G401 (cell line): ENCODE results near the gene CACNA2D4. TPM values are rescaled to one million over a fixed set of nuclear protein-coding genes. Genes with fewer than 3 reads are reported as not detected.

Experiments
- DNase-seq: peaks from one replicate; pipeline ENCODE4 v3.0.0-alpha.2; 2015; ENCODE audit warnings: low spot score
- in situ Hi-C: cut with HindIII; loops from 2 replicates; pipeline ENCODE4 v1.10.0; 2016; ENCODE audit warnings: low sequenced_read_pairs, mixed read lengths
- total RNA-seq: library from RNA; depleted of rRNA; stranded (reverse); fragments of >200 nt; shearing (Covaris generic); gene quantifications from 2 replicates; pipeline ENCODE4 v1.2.3, GENCODE V29; 2014

The CACNA2D4 gene
- total RNA-seq, 1 experiment from 2014 or later = not detected

GRCh38 chr12:1811948-1812291 lies 106.5 kb downstream of the CACNA2D4 start:
- in situ Hi-C loops = no loop called here
- DNase-seq = no peak

DNA sequence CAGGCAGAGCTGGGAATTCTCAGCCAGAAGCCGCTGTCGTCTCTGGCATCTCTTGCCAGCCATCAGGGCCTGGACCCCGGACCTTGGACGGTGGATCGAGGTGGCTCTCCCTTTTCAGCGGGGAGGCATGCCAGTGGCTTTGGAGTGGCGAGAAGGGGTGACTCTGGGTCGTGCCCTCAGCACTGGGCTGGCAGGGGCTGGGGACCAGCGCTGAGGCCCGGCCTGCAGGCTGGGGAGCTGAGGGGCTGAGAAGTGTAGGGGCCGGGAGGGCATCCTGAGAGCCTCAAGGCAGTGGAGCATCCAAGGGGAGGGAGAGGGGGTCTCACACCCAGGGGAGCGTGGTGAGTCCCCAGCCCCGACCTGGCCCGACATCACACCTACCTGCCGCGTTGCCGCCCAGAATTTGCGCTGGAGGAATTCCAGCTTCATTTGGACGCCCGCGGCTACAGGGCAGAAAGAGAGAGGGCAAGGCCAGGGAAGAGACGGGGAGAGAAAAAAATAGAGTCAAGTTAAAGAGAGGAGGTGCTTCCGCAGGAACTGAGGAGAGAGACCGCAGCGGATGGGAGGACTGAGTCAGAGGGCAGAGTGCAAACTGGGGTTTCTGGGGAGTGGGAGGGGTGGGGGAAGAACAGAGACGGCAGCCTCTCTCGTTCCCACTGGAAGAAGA lies 107.0 kb downstream of the CACNA2D4 start:
- DNase-seq = no peak
- in situ Hi-C loops = no loop called here

- no peak for DNase-seq
- in situ Hi-C loops = no loop called here
Observed at GRCh38 chr12:1810931-1811280, 107.5 kb downstream of the CACNA2D4 start.

- in situ Hi-C loops = no loop called here
- DNase-seq = no peak
Observed at GRCh38 chr12:1810201-1810930, 108.1 kb downstream of the CACNA2D4 start.

DNA sequence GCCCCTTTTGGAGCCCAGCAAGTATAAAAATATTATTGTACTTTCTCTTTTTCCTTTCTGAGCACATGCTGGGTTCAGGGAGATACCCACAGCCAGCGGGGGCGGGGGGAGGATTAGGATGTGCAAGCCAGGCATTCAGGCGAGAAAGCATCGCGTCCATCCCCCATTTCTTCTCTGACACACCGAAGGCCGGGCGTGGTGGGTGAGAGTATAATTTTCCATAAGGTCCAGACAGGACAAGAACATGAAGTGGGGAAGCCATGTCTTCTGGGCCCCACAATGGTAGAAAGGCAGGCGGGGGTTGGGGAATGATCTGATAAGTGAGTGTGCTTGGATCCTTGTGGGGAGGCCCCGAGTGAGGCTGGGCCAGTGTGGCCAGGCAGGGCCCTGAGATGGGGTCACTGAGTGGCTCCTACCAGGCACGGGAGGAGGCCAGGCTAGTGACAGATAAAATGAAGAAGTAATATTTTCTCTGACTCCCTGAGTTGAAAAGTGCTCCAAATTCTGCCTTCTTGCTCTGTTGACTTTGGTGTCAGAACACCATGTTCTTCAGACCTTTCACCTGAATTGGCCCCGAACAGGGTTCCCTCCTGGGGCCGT lies 108.8 kb downstream of the CACNA2D4 start:
- no peak for DNase-seq
- in situ Hi-C loops = no loop called here

DNA sequence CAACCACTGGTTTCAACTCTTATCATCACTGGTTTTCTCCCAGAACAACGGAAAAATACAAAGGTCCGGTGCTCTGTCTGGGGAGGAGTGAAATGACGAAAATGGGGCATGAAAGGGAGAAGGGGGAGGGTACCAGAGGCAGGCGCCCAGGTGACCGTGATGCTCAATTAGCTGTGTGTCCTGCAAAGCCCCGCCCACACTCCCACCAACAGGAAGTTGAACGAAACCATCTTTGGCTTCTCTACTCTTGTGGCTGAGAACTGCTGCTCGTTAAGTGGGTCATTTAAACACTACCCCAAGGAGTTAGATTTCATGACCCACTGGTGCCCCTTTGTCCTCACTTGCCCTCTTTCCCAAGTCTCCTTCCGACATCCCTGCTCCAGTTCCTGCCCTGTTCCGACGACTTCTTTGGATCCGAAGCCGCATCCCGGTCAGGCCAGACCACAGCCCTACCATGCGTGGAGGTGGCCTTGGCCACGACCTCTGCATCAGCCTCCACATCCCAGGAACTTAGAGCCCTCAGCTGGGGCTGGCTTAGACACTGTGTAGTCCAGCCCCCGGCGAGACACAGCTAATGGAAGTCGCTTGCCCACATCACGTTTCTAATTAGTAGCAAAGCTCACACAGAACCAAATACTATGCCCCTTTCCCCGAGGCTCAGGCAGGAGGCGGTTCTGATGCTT lies 109.5 kb downstream of the CACNA2D4 start:
- no peak for DNase-seq
- in situ Hi-C loops = no loop called here

DNA sequence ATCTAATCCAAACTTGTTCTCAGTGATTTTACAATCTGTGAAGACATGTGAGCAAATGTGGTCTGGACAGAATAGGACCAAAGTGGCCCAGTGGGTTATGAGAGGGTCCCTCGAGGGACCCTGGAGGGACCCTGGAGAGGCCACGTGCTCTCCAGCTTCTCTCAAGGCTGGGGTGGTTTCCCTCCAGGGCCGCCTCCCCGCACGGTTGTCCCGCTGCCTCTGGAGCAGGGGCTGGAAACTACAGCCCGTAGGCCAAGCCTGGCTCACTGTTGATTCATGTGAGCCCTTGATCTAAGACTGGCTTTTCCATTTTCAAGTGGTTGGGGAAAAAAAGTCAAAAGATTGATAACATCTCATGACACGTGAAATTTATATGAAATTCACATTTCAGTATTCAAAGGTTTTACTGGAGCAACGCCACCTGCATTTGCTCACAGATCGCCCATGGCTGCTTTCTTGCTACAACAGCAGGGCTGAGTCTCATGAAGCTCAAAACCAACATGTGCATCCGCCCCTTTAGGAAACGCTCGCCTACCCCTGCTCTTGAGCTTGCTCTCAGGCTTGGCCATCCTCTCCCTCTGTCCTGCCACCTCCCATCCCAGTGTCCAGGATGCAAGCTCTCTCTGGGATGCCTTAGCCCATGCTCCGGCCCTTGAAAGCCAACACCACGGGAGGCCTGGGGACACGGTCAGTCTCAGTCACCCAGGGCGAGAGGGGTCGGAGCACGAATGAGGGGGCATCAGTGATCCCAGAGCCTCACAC lies 110.2 kb downstream of the CACNA2D4 start:
- in situ Hi-C loops = no loop called here
- DNase-seq = no peak

GRCh38 chr12:1807087-1807860 lies 111.2 kb downstream of the CACNA2D4 start:
- in situ Hi-C loops = no loop called here
- peak; percentile 21 for DNase-seq

GRCh38 chr12:1806301-1807086 lies 112.0 kb downstream of the CACNA2D4 start:
- DNase-seq = peak; percentile 40
- in situ Hi-C loops = no loop called here

GRCh38 chr12:1805441-1806081 lies 112.9 kb downstream of the CACNA2D4 start:
- in situ Hi-C loops = no loop called here

GRCh38 chr12:1804545-1805332 lies 113.7 kb downstream of the CACNA2D4 start:
- DNase-seq = peak; percentile 91
- in situ Hi-C loops = no loop called here

More at GRCh38 chr12:1805441-1806081, 112.9 kb downstream of the CACNA2D4 start:
- DNase-seq = peak; percentile 93

- no peak for DNase-seq
- in situ Hi-C loops = no loop called here
Observed at GRCh38 chr12:1803736-1804135, 114.7 kb downstream of the CACNA2D4 start.

GRCh38 chr12:1801303-1801975 lies 117.0 kb downstream of the CACNA2D4 start:
- DNase-seq = no peak
- in situ Hi-C loops = no loop called here

DNA sequence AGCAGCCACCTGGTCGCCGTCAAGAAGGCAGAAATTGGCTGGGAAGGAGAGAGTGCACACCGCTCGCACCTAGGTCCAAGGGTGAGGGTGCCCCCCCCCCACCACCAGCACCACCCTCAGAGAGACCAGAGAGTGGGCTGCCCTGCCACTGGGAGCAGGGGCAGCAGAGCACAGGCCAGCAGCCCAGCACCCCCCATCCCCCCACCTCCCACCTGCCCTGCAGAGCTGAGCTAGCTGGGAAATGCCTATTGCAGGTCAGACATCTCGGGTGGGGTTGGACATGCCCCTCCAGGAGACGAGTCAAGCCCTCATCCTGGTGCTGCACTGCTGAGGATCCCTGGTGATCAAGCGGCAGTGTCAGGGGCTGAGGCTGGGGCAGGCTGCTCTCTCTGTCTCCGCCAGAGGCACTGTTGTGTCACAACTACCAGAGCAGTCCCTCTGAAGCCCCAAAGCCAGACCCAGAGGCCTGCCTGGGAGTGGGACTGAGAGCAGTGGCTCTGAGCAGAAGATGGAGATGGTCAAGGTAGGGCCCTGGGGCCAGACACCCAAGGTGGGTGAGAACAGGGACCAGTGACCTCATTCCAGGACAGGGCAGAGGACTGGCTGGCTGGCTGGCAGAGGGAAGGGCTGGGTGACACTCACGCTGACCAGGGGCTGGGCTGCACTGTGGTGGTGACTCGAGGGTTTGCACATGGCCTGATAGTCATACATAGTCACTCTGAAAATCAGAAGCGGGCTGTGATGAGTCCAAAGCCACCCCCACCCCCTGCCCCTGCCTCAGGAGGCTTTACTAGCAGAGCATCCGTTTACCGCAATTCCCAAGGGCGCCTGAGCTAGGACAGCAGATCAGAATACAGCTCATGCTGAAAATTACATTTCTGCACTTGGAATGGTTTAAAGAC lies 117.8 kb downstream of the CACNA2D4 start:
- in situ Hi-C loops = no loop called here
- no peak for DNase-seq

DNA sequence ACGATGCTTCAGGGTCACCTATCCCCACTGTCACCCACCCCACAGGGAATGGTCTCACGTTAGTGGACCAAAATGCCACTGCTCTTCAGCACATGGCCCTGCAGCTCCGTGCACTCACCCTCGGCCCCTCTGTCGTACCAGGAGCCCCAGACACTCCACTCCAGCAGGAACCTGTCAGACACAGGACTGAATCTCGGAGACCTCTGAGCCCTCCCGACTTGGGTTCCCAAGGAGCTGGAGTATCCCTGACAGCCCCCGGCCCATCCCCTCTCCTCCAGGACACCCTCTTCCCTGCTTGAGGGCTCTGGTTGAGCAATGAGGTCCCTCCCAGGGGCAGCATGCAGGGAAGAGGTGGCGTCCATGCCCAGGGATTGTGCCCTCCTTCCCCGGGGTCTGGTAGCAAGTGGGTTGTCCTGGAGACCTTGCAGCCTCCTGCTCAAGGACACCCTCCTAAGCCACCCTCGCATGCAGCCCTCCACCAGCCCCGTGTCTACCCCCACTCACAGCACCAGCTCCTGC lies 118.5 kb downstream of the CACNA2D4 start:
- in situ Hi-C loops = loop anchor here (25.0 kb wide), 1 partner anchor 163 kb away; the partner anchor contains the start of gene WNT5B
- DNase-seq = no peak
